ENCODE data around the gene FGD2. TPM values are rescaled to one million over a fixed set of nuclear protein-coding genes. Genes with fewer than 3 reads are reported as not detected.

FGD2 gene
- total RNA-seq, 1 donor from 2014 or later = not detected

GRCh38 chr6:37069639-37070038, 64.2 kb downstream of the FGD2 start:
- no peak overlapping the region for H3K27ac Mint-ChIP-seq
- H3K4me3 Mint-ChIP-seq = no peak overlapping the region
- H3K9me3 Mint-ChIP-seq = peaks cover 4% of the 10 kb centered on the region
- peaks cover 9% of the 10 kb centered on the region for H3K4me1 Mint-ChIP-seq
- no peak for TF ChIP-seq CTCF (IDR thresholded peaks at IDR 0.05; ENCODE audit: unreplicated experiment)
- peaks cover 2% of the 10 kb centered on the region for H3K36me3 Mint-ChIP-seq
- no peaks in the 10 kb centered on the region for H3K27me3 Mint-ChIP-seq (ENCODE audit: low read depth)
- DNase-seq (ENCODE audit: low spot score in 2 of 2, unreplicated experiment in 2 of 2) = no peak

- Mint-ChIP-seq H3K27me3 (ENCODE audit: low read depth) (no peaks in the 10 kb centered on the region), H3K9me3 (peaks cover 4% of the 10 kb centered on the region), H3K4me1 (peaks cover 15% of the 10 kb centered on the region), H3K4me3 (no peak overlapping the region), H3K36me3 (peaks cover 2% of the 10 kb centered on the region), H3K27ac (no peak overlapping the region)
- no peak for TF ChIP-seq CTCF (IDR thresholded peaks at IDR 0.05; ENCODE audit: unreplicated experiment)
- no peak for DNase-seq (ENCODE audit: low spot score in 2 of 2, unreplicated experiment in 2 of 2)
These were observed 67.1 kb downstream of the FGD2 start for GRCh38 chr6:37072526-37072925.

GRCh38 chr6:37074053-37074827, 68.8 kb downstream of the FGD2 start:
- Mint-ChIP-seq H3K4me3 (no peak overlapping the region), H3K27me3 (ENCODE audit: low read depth) (no peaks in the 10 kb centered on the region), H3K4me1 (peaks cover 19% of the 10 kb centered on the region), H3K9me3 (peaks cover 4% of the 10 kb centered on the region), H3K27ac (no peak overlapping the region), H3K36me3 (peaks cover 2% of the 10 kb centered on the region)
- no peak for TF ChIP-seq CTCF (IDR thresholded peaks at IDR 0.05; ENCODE audit: unreplicated experiment)
- no peak for DNase-seq (ENCODE audit: low spot score in 2 of 2, unreplicated experiment in 2 of 2)

GRCh38 chr6:37077191-37077904, 71.9 kb downstream of the FGD2 start:
- TF ChIP-seq CTCF (IDR thresholded peaks at IDR 0.05; ENCODE audit: unreplicated experiment) = no peak
- peaks cover 4% of the 10 kb centered on the region for H3K9me3 Mint-ChIP-seq
- peaks cover 2% of the 10 kb centered on the region for H3K36me3 Mint-ChIP-seq
- DNase-seq (ENCODE audit: low spot score in 2 of 2, unreplicated experiment in 2 of 2) = no peak
- H3K4me3 Mint-ChIP-seq = no peak overlapping the region
- peaks cover 18% of the 10 kb centered on the region for H3K4me1 Mint-ChIP-seq
- no peaks in the 10 kb centered on the region for H3K27me3 Mint-ChIP-seq (ENCODE audit: low read depth)
- H3K27ac Mint-ChIP-seq = peak overlapping the region; percentile 92

- peak overlapping the region; percentile 92 for H3K27ac Mint-ChIP-seq
- peaks cover 4% of the 10 kb centered on the region for H3K9me3 Mint-ChIP-seq
- peak overlapping the region; percentile 24 for H3K4me3 Mint-ChIP-seq
- peaks cover 2% of the 10 kb centered on the region for H3K36me3 Mint-ChIP-seq
- TF ChIP-seq CTCF (IDR thresholded peaks at IDR 0.05; ENCODE audit: unreplicated experiment) = no peak
- H3K4me1 Mint-ChIP-seq = peaks cover 23% of the 10 kb centered on the region
- H3K27me3 Mint-ChIP-seq (ENCODE audit: low read depth) = no peaks in the 10 kb centered on the region
- DNase-seq (ENCODE audit: low spot score in 2 of 2, unreplicated experiment in 2 of 2) = peak; percentile 62 to 80
These were observed 72.4 kb downstream of the FGD2 start for GRCh38 chr6:37077905-37078296.

Other genes with a start within 250 kb of the FGD2 start
- 0.51 to 1.7 TPM (median 1.2 TPM) in 3 replicates for gene CPNE5, start 166.2 kb upstream of the FGD2 start, total RNA-seq
- gene PPIL1, start 130.9 kb upstream of the FGD2 start, total RNA-seq = 32.7 to 34.3 TPM (median 34.2 TPM) in 3 replicates
- gene C6orf89, start 119.7 kb upstream of the FGD2 start, total RNA-seq = 39.1 to 42.0 TPM (median 39.7 TPM) in 3 replicates
- gene PI16, start 50.9 kb upstream of the FGD2 start, total RNA-seq = not detected in 3 replicates
- gene MTCH1, start 19.5 kb upstream of the FGD2 start, total RNA-seq = 148 to 153 TPM (median 151 TPM) in 3 replicates
- 26.2 to 30.3 TPM (median 28.6 TPM) in 3 replicates for gene PIM1, start 164.5 kb downstream of the FGD2 start, total RNA-seq